Measurements from ENCODE around the gene SLC39A11.

DNA sequence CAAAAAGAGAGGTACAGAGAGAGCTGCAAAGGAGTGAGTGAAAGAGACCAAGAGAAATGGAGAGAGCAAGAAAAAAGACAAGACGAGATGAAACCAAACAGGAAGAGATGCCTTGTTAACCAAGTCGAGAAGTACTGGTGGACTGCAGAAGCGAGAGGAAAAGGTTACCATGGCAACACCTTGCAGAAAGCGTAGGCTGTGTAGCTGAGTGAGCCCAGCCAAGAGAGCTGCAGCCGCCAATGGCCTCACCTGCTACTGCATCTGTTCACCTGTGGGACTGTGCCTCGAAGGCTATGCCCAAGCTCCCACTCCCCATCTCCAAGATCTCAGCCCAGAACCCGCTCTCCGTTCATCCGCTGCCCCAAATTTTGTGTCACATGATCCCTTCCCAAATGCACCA lies 161.3 kb downstream of the SLC39A11 start:
- TF ChIP-seq CTBP1 (IDR thresholded peaks at IDR 0.05; ENCODE audit: borderline replicate concordance) (no peak), SP1 (IDR thresholded peaks at IDR 0.05) (no peak), FOXM1 (IDR thresholded peaks at IDR 0.05; ENCODE audit: borderline replicate concordance) (no peak), NFRKB (IDR thresholded peaks at IDR 0.05) (no peak), ELF4 (IDR thresholded peaks at IDR 0.05) (no peak), BHLHE40 (IDR thresholded peaks at IDR 0.05; ENCODE audit: borderline replicate concordance) (no peak), L3MBTL2 (conservative IDR thresholded peaks at IDR 0.05) (no peak), HDGF (IDR thresholded peaks at IDR 0.05; ENCODE audit: borderline replicate concordance) (no peak), ZNF384 (IDR thresholded peaks at IDR 0.05) (no peak), TARDBP (IDR thresholded peaks at IDR 0.05) (no peak), FOXK2 (IDR thresholded peaks at IDR 0.05) (no peak), FOXA1 (IDR thresholded peaks at IDR 0.05) (no peak)
- TF ChIP-seq, protein P1, sequence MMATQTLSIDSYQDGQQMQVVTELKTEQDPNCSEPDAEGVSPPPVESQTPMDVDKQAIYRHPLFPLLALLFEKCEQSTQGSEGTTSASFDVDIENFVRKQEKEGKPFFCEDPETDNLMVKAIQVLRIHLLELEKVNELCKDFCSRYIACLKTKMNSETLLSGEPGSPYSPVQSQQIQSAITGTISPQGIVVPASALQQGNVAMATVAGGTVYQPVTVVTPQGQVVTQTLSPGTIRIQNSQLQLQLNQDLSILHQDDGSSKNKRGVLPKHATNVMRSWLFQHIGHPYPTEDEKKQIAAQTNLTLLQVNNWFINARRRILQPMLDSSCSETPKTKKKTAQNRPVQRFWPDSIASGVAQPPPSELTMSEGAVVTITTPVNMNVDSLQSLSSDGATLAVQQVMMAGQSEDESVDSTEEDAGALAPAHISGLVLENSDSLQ (IDR thresholded peaks at IDR 0.05), result no peak
